SW 1271 (cell line): Measurements from ENCODE around the gene TXN2.

Experiments
- DNase-seq, 2 experiments: peaks; one replicate each; lab custom pipeline; 2025; lab: John Stamatoyannopoulos, UW

The TXN2 gene

GRCh38 chr22:36486619-36487384 lies 5.4 kb upstream of the TXN2 start:
- DNase-seq = no peak

GRCh38 chr22:36480941-36481392 lies 473 bp downstream of the TXN2 start:
- no peak for DNase-seq

- no peak for DNase-seq
Observed at GRCh38 chr22:36478966-36479365, 2.5 kb downstream of the TXN2 start.

GRCh38 chr22:36475341-36475740 lies 6.1 kb downstream of the TXN2 start:
- DNase-seq = no peak

- no peak for DNase-seq
Observed at GRCh38 chr22:36472689-36473088, 8.8 kb downstream of the TXN2 start.

- DNase-seq = no peak
Observed at GRCh38 chr22:36471341-36471821, 10.1 kb downstream of the TXN2 start.

- DNase-seq = no peak
Observed at GRCh38 chr22:36470994-36471331, 10.5 kb downstream of the TXN2 start.

- DNase-seq = peak; percentile 52 to 73
Observed at GRCh38 chr22:36470162-36470993, 11.1 kb downstream of the TXN2 start.

- no peak for DNase-seq
Observed at GRCh38 chr22:36469094-36469710, 12.2 kb downstream of the TXN2 start.

- DNase-seq = peak; percentile 44 to 76
Observed at GRCh38 chr22:36467946-36468345, 13.5 kb downstream of the TXN2 start.

GRCh38 chr22:36467042-36467810 lies 14.2 kb downstream of the TXN2 start:
- no peak for DNase-seq

- DNase-seq = no peak
Observed at GRCh38 chr22:36466258-36466657, 15.2 kb downstream of the TXN2 start.

- DNase-seq = peak; percentile 45 to 54
Observed at GRCh38 chr22:36465232-36466021, 16.0 kb downstream of the TXN2 start.

GRCh38 chr22:36464715-36465231 lies 16.7 kb downstream of the TXN2 start:
- no peak for DNase-seq

GRCh38 chr22:36463783-36464184 lies 17.7 kb downstream of the TXN2 start:
- no peak for DNase-seq

GRCh38 chr22:36461665-36462649 lies 19.5 kb downstream of the TXN2 start:
- peak; percentile 70 to 86 for DNase-seq

GRCh38 chr22:36460202-36460601 lies 21.2 kb downstream of the TXN2 start:
- DNase-seq = no peak

- no peak for DNase-seq
Observed at GRCh38 chr22:36457688-36458450, 23.6 kb downstream of the TXN2 start.

GRCh38 chr22:36456464-36456845 lies 25.0 kb downstream of the TXN2 start:
- no peak for DNase-seq
